AG10803 (cell line): Measurements from ENCODE around the gene GADL1.

Source experiments
- DNase-seq: peaks from one replicate; pipeline ENCODE4 v3.0.0; 2010; ENCODE audit warnings: low read depth
- H3K4me3 ChIP-seq: 2 replicates; pipeline ENCODE4 v1.5.1; 2011; ENCODE audit warnings: mild to moderate bottlenecking, low read length, control low read depth
- CTCF ChIP-seq: conservative IDR thresholded peaks from 2 replicates; pipeline ENCODE4 v1.5.1; 2011; ENCODE audit warnings: mild to moderate bottlenecking, low read length, control low read depth, inconsistent platforms

The GADL1 gene

GRCh38 chr3:30752970-30753369, 141.5 kb downstream of the GADL1 start:
- peak; percentile 84 for DNase-seq
- TF ChIP-seq CTCF, result no peak
- no peak overlapping the region for H3K4me3 ChIP-seq

- no peak for TF ChIP-seq CTCF
- no peak overlapping the region for H3K4me3 ChIP-seq
- DNase-seq, result no peak
Measured at GRCh38 chr3:30752491-30752890, 142.0 kb downstream of the GADL1 start.

GRCh38 chr3:30751610-30752299, 142.7 kb downstream of the GADL1 start:
- TF ChIP-seq CTCF, result peak; percentile 47
- H3K4me3 ChIP-seq, result no peak overlapping the region
- peak; percentile 32 for DNase-seq

- no peak for DNase-seq
- no peak for TF ChIP-seq CTCF
- H3K4me3 ChIP-seq, result no peak overlapping the region
Measured at GRCh38 chr3:30750967-30751366, 143.5 kb downstream of the GADL1 start.

GRCh38 chr3:30749230-30749629, 145.2 kb downstream of the GADL1 start:
- DNase-seq, result no peak
- no peak for TF ChIP-seq CTCF
- H3K4me3 ChIP-seq, result no peak overlapping the region

GRCh38 chr3:30747771-30748281, 146.6 kb downstream of the GADL1 start:
- H3K4me3 ChIP-seq, result no peak overlapping the region
- DNase-seq, result peak; percentile 56
- peak; percentile 61 for TF ChIP-seq CTCF

- H3K4me3 ChIP-seq, result no peak overlapping the region
- DNase-seq, result no peak
- no peak for TF ChIP-seq CTCF
Measured at GRCh38 chr3:30743641-30744317, 150.7 kb downstream of the GADL1 start.
